GM12878 (cell line): ENCODE measurements around the gene PARPBP. TPM values are rescaled to one million over a fixed set of nuclear protein-coding genes. Genes with fewer than 3 reads are reported as not detected.
A peak's percentile ranks its signal among the peaks of the same experiment; 100 is the strongest.

Source experiments
- ATAC-seq: fragments of 200-7000 bp; cut with Tn5 transposase; 3 replicates; pipeline ENCODE4 v1.9.1; 2020; ENCODE audit warnings: mild to moderate bottlenecking, moderate library complexity
- BruUV-seq: library from RNA; stranded (reverse); fragments of 400-500 nt; replicated peaks from 2 replicates; lab custom pipeline; 2021; lab: Mats Ljungman, UMichigan
- CTCF ChIA-PET: fragments of 300-600 bp; sonication (Branson Sonifier 250); formaldehyde crosslinking; extraction: SDS; loops from one replicate; lab custom pipeline; 2021; ENCODE audit warnings: inconsistent platforms; lab: Yijun Ruan, JAX
- POLR2A ChIA-PET: fragments of 350-600 bp; formaldehyde crosslinking; extraction: SDS; loops from one replicate; lab custom pipeline; 2021; ENCODE audit warnings: inconsistent platforms; lab: Charles Lee
- RAD21 ChIA-PET: fragments of 300-600 bp; sonication (Branson Sonifier 250); formaldehyde crosslinking; loops from one replicate; lab custom pipeline; 2023; ENCODE audit warnings: antibody characterized with exemption; ENCODE audit not compliant: unreplicated experiment; lab: Charles Lee
- SMC1A ChIA-PET: fragments of 300-600 bp; sonication (Branson Sonifier 250); formaldehyde crosslinking; loops from one replicate; lab custom pipeline; 2023; ENCODE audit not compliant: unreplicated experiment, uncharacterized antibody; lab: Charles Lee
- DNase-seq: peaks from one replicate; pipeline ENCODE4 v3.0.0-alpha.2; 2011; ENCODE audit warnings: low read depth, low spot score
- FAIRE-seq: peaks from 3 replicates; lab custom pipeline; 2011; peaks lifted over from hg19 to GRCh38; lab: Jason Lieb, UNC
- H2AFZ ChIP-seq: 2 replicates; pipeline ENCODE4 v1.6.0; 2011; ENCODE audit warnings: low read depth, low read length, control low read depth; ENCODE audit not compliant: control insufficient read depth
- H3K27ac ChIP-seq: 2 replicates; pipeline ENCODE4 v1.5.1; 2011; ENCODE audit warnings: control low read depth; ENCODE audit not compliant: control insufficient read depth, insufficient read depth
- H3K27me3 ChIP-seq, 2 experiments: replicated peaks in 1 of 2; 2 replicates each; pipeline versions ENCODE4 v1.6.0 to v1.6.1; 2011; ENCODE audit warnings: low read length in 1 of 2; ENCODE audit not compliant: control insufficient read depth in 2 of 2, insufficient read depth in 2 of 2
- H3K36me3 ChIP-seq, 2 experiments: 2 replicates each; pipeline ENCODE4 v1.5.1; 2011; ENCODE audit warnings: low read length in 1 of 2; ENCODE audit not compliant: control insufficient read depth in 2 of 2, insufficient read depth in 2 of 2
- H3K4me1 ChIP-seq: 2 replicates; pipeline ENCODE4 v1.6.1; 2011; ENCODE audit warnings: mild to moderate bottlenecking, low read length, moderate library complexity, mixed read lengths; ENCODE audit not compliant: control insufficient read depth, insufficient read depth
- H3K4me2 ChIP-seq: 2 replicates; pipeline ENCODE4 v1.6.0; 2011; ENCODE audit warnings: control low read depth; ENCODE audit not compliant: control insufficient read depth, insufficient read depth
- H3K4me3 ChIP-seq: fragments of 200-600 bp; sonication (generic); 2 replicates; pipeline ENCODE4 v1.5.1; 2016
- H3K79me2 ChIP-seq: 2 replicates; pipeline ENCODE4 v1.6.0; 2011; ENCODE audit warnings: low read length; ENCODE audit not compliant: control insufficient read depth, insufficient read depth
- H3K9ac ChIP-seq: 2 replicates; pipeline ENCODE4 v1.8.0; 2011; ENCODE audit warnings: low read length, control low read depth, mixed read lengths; ENCODE audit not compliant: control insufficient read depth, insufficient read depth
- H3K9me3 ChIP-seq: replicated peaks from 3 replicates; pipeline ENCODE4 v1.5.1; 2011; ENCODE audit warnings: mild to moderate bottlenecking, low read length; ENCODE audit not compliant: control insufficient read depth, insufficient read depth
- H4K20me1 ChIP-seq: 2 replicates; pipeline ENCODE4 v1.6.0; 2011; ENCODE audit not compliant: control insufficient read depth, insufficient read depth
- ATF3 ChIP-seq: IDR thresholded peaks from 2 replicates; pipeline ENCODE4 v1.6.1; 2011; ENCODE audit warnings: low read depth, mild to moderate bottlenecking, low read length, moderate library complexity, borderline replicate concordance; ENCODE audit errors: extremely low read depth
- CBX5 ChIP-seq: sonication (generic); IDR thresholded peaks from 2 replicates; pipeline ENCODE4 v1.6.1; 2016; ENCODE audit warnings: low read depth, moderate library complexity, mild to moderate bottlenecking, inconsistent platforms
- CHD2 ChIP-seq: IDR thresholded peaks from 2 replicates; pipeline ENCODE4 v1.6.1; 2011; ENCODE audit warnings: low read depth, low read length, improper control_type of control experiment, borderline replicate concordance
- DPF2 ChIP-seq: fragments of 450-650 bp; IDR thresholded peaks from 2 replicates; pipeline ENCODE4 v1.6.1; 2017; ENCODE audit warnings: mild to moderate bottlenecking
- EED ChIP-seq: sonication (generic); IDR thresholded peaks from 2 replicates; pipeline ENCODE4 v1.6.1; 2016; ENCODE audit warnings: antibody characterized with exemption, low read depth
- EP300 ChIP-seq, 2 experiments: fragments of 150-350 bp in 1 of 2; IDR thresholded peaks; 2 replicates each; pipeline ENCODE4 v1.6.1; 2011 to 2012; ENCODE audit warnings: low read depth in 2 of 2, low read length in 2 of 2, borderline replicate concordance in 1 of 2, improper control_type of control experiment in 1 of 2, inconsistent platforms in 1 of 2; ENCODE audit not compliant: control insufficient read depth in 1 of 2
- EZH2 ChIP-seq: IDR thresholded peaks from 2 replicates; pipeline ENCODE4 v1.6.1; 2012; ENCODE audit warnings: low read depth, mild to moderate bottlenecking, control low read depth, inconsistent platforms, low read length, borderline replicate concordance; ENCODE audit not compliant: control insufficient read depth
- GATAD2B ChIP-seq: fragments of 450-650 bp; conservative IDR thresholded peaks from 2 replicates; pipeline ENCODE4 v1.6.1; 2017; ENCODE audit warnings: low read depth, mild to moderate bottlenecking, moderate library complexity
- HCFC1 ChIP-seq: fragments of 150-350 bp; IDR thresholded peaks from 2 replicates; pipeline ENCODE4 v1.6.1; 2014; ENCODE audit warnings: low read length
- MEF2A ChIP-seq: IDR thresholded peaks from 2 replicates; pipeline ENCODE4 v1.6.1; 2011; ENCODE audit warnings: low read depth, mild to moderate bottlenecking, low read length, moderate library complexity; ENCODE audit not compliant: insufficient read depth
- MYB ChIP-seq: fragments of 150-350 bp; IDR thresholded peaks from 2 replicates; pipeline ENCODE4 v1.6.1; 2014; ENCODE audit warnings: mild to moderate bottlenecking, low read depth, low read length, borderline replicate concordance
- MYC ChIP-seq: IDR thresholded peaks from 2 replicates; pipeline ENCODE4 v1.6.1; 2011; ENCODE audit warnings: mild to moderate bottlenecking, low read length, moderate library complexity, inconsistent platforms; ENCODE audit not compliant: insufficient read depth, insufficient replicate concordance, insufficient read length, severe bottlenecking
- NRF1 ChIP-seq: conservative IDR thresholded peaks from 2 replicates; pipeline ENCODE4 v1.6.1; 2011; ENCODE audit warnings: mild to moderate bottlenecking, low read depth, low read length, improper control_type of control experiment
- POLR2A ChIP-seq: IDR thresholded peaks from 2 replicates; pipeline ENCODE4 v1.6.1; 2011; ENCODE audit warnings: low read depth, mild to moderate bottlenecking, low read length
- RAD21 ChIP-seq: IDR thresholded peaks from 2 replicates; pipeline ENCODE4 v1.6.1; 2011; ENCODE audit warnings: mild to moderate bottlenecking, low read depth, low read length, moderate library complexity; ENCODE audit not compliant: insufficient read depth
- RBBP5 ChIP-seq: fragments of 200-600 bp; sonication (generic); conservative IDR thresholded peaks from 2 replicates; pipeline ENCODE4 v1.6.1; 2016
- TARDBP ChIP-seq: IDR thresholded peaks from 2 replicates; pipeline ENCODE4 v1.6.1; 2016; ENCODE audit warnings: borderline replicate concordance
- WRNIP1 ChIP-seq: IDR thresholded peaks from 2 replicates; pipeline ENCODE4 v1.6.1; 2011; ENCODE audit warnings: low read depth, low read length, improper control_type of control experiment, borderline replicate concordance
- ZNF217 ChIP-seq: fragments of 450-650 bp; IDR thresholded peaks from 2 replicates; pipeline ENCODE4 v1.6.1; 2017; ENCODE audit warnings: antibody characterized with exemption, mild to moderate bottlenecking
- WGBS: methylation state at CpG from one replicate; pipeline ENCODE4 v1.1.6; 2016; ENCODE audit warnings: low lambda C conversion rate; ENCODE audit not compliant: insufficient replicate concordance, insufficient coverage; ENCODE audit errors: missing lambda C conversion rate; 5-methylcytosine and 5-hydroxymethylcytosine counted together
- in situ Hi-C: fragments of 300-500 bp; cut with MboI; formaldehyde crosslinking; loops from 9 replicates; pipeline ENCODE4 v1.14.3; 2018; ENCODE audit warnings: mixed read lengths
- intact Hi-C: fragments of 100-400 bp; cut with micrococcal nuclease; formaldehyde crosslinking; loops from one replicate; pipeline ENCODE4 v1.14.2; 2022; ENCODE audit not compliant: unreplicated experiment
- polyA plus RNA-seq, 11 experiments: library from polyadenylated mRNA; depleted of rRNA in 4 of 11; unstranded in 6 of 11; stranded (reverse) in 5 of 11; fragments of >200 nt; fragmentation: Nextera tagmentation in 4 of 11; fragmentation: Illumina TruSeq in 1 of 11; extraction: Ambion mirVana in 4 of 11; extraction: Trizol in 1 of 11; gene quantifications; 1 replicate in 1 of 11; 2 replicates in 10 of 11; pipeline versions ENCODE4 v1.2.1 to v1.2.3, GENCODE V29; 2011 to 2016; ENCODE audit warnings: inconsistent platforms in 2 of 11, missing spikeins in 2 of 11, low read depth in 1 of 11
- total RNA-seq, 4 experiments: library from RNA; depleted of rRNA in 3 of 4; stranded (reverse); fragments of >200 nt in 3 of 4; fragmentation: Illumina TruSeq in 1 of 4; extraction: Trizol in 1 of 4; gene quantifications; 2 replicates each; pipeline versions ENCODE4 v1.2.1 to v1.2.3, GENCODE V29; 2013 to 2021
- TF ChIP-seq, protein P1 (sequence below): IDR thresholded peaks from 2 replicates; pipeline ENCODE4 v1.6.1; 2012; ENCODE audit warnings: improper control_type of control experiment, low read depth, low read length; ENCODE audit not compliant: insufficient replicate concordance

Gene PARPBP
- total and polyA plus RNA-seq, 10 of the 15 experiments (the other 5 are each of a cell fraction or from before 2014, with no cell fraction given), result 20.3 to 57.7 (median 32.4) TPM

GRCh38 chr12:102144221-102144620 lies 24.2 kb downstream of the PARPBP start:
- Histone ChIP-seq H3K4me3 (no peak overlapping the region), H3K27me3 (no peaks in the 10 kb centered on the region), H3K9me3 (no peaks in the 10 kb centered on the region; the same call in 1 of the 3 replicates), H4K20me1 (no peaks in the 10 kb centered on the region), H3K27ac (no peak overlapping the region), H3K9ac (no peak overlapping the region), H2AFZ (no peak overlapping the region), H3K79me2 (no peaks in the 10 kb centered on the region), H3K4me1 (no peaks in the 10 kb centered on the region), H3K36me3 (peaks cover 0 to 3% of the 10 kb centered on the region in 2 experiments; a peak in 3 of 4 replicates), H3K4me2 (no peak overlapping the region)
- FAIRE-seq (peak; percentile 27), DNase-seq (no peak), ATAC-seq (no peak)
- no TSS peak for BruUV-seq
- ChIA-PET SMC1A (no interaction called here), POLR2A (interaction anchor here (0.5 kb wide), 1 partner anchor 1232 kb away, joined by 3 read pairs; no protein-coding TSS in a partner anchor), RAD21 (no interaction called here), CTCF (no interaction called here)
- TF ChIP-seq MYB, result no peak
- TF ChIP-seq ATF3, result no peak
- TF ChIP-seq CHD2, result no peak
- TF ChIP-seq WRNIP1, result no peak
- TF ChIP-seq RAD21, result no peak
- no peak for TF ChIP-seq GATAD2B
- TF ChIP-seq TARDBP, result no peak
- no peak for TF ChIP-seq MYC
- no peak for TF ChIP-seq DPF2
- TF ChIP-seq EZH2, result no peak
- no peak for TF ChIP-seq ZNF217
- TF ChIP-seq RBBP5, result no peak
- TF ChIP-seq, protein P1, sequence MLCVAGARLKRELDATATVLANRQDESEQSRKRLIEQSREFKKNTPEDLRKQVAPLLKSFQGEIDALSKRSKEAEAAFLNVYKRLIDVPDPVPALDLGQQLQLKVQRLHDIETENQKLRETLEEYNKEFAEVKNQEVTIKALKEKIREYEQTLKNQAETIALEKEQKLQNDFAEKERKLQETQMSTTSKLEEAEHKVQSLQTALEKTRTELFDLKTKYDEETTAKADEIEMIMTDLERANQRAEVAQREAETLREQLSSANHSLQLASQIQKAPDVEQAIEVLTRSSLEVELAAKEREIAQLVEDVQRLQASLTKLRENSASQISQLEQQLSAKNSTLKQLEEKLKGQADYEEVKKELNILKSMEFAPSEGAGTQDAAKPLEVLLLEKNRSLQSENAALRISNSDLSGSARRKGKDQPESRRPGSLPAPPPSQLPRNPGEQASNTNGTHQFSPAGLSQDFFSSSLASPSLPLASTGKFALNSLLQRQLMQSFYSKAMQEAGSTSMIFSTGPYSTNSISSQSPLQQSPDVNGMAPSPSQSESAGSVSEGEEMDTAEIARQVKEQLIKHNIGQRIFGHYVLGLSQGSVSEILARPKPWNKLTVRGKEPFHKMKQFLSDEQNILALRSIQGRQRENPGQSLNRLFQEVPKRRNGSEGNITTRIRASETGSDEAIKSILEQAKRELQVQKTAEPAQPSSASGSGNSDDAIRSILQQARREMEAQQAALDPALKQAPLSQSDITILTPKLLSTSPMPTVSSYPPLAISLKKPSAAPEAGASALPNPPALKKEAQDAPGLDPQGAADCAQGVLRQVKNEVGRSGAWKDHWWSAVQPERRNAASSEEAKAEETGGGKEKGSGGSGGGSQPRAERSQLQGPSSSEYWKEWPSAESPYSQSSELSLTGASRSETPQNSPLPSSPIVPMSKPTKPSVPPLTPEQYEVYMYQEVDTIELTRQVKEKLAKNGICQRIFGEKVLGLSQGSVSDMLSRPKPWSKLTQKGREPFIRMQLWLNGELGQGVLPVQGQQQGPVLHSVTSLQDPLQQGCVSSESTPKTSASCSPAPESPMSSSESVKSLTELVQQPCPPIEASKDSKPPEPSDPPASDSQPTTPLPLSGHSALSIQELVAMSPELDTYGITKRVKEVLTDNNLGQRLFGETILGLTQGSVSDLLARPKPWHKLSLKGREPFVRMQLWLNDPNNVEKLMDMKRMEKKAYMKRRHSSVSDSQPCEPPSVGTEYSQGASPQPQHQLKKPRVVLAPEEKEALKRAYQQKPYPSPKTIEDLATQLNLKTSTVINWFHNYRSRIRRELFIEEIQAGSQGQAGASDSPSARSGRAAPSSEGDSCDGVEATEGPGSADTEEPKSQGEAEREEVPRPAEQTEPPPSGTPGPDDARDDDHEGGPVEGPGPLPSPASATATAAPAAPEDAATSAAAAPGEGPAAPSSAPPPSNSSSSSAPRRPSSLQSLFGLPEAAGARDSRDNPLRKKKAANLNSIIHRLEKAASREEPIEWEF, result no peak
- no peak for TF ChIP-seq EP300 (IDR thresholded peaks at IDR 0.05; ENCODE audit: borderline replicate concordance in 1 of 2, control insufficient read depth in 1 of 2, low read depth in 2 of 2, low read length in 2 of 2)
- no peak for TF ChIP-seq NRF1
- no peak for TF ChIP-seq POLR2A
- no peak for TF ChIP-seq EED
- no peak for TF ChIP-seq HCFC1
- no peak for TF ChIP-seq MEF2A
- no peak for TF ChIP-seq CBX5
- intact Hi-C loops, result no loop called here
- in situ Hi-C loops, result no loop called here
- WGBS, result 100% methylated on average over 1 of the region's 1 CpG
